GM10266 (cell line): ENCODE data around the gene RUSF1.

Experiments
- DNase-seq: peaks from one replicate; pipeline ENCODE4 v3.0.0; 2012; ENCODE audit errors: extremely low spot score
- TF ChIP-seq, protein P1 (sequence below): IDR thresholded peaks from 2 replicates; pipeline ENCODE4 v1.5.1; 2012; ENCODE audit warnings: mild to moderate bottlenecking, low read depth; ENCODE audit not compliant: control insufficient read depth, insufficient read depth; ENCODE audit errors: missing control alignments

RUSF1 gene

DNA sequence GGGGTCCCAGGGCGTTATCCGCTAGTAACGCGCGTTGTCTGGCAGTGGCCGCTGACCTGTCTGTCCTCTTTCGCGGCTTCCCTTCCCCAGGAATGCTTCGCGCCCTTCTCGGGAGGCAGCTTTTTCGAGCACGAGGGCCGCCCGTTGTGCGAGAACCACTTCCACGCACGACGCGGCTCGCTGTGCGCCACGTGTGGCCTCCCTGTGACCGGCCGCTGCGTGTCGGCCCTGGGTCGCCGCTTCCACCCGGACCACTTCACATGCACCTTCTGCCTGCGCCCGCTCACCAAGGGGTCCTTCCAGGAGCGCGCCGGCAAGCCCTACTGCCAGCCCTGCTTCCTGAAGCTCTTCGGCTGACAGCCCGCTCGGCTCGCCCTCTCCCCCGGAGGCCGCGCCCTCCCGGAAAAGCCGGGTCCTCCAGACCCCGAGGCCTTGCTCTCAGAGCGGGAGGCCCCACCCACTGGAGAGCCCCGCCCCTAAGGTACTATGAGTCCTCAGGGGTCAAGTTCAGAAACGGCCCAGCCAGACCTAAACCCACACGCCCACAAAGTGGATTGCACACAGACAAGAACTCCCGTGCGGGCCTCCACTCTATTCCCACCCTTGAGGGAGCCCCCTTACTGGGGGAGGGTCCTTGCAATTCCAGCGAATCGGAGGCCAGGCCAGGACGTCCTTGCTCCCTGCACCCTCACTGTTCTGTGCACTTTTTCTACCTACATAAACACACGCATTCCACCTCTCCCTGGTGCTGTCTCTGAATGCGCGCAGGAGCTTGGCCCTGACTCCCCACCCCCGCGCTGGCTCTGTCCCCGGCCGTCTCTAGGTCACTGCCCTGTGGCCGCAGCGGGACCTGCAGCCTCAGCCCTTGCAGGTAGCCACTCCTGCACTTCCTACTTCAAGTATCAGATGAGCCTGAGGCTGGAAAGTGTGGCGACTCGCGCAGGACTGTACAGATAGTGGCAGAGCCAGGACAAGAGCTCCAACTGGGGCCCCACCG is 30.7 kb downstream of the RUSF1 start:
- peak; percentile 68 for DNase-seq
- TF ChIP-seq, protein P1, sequence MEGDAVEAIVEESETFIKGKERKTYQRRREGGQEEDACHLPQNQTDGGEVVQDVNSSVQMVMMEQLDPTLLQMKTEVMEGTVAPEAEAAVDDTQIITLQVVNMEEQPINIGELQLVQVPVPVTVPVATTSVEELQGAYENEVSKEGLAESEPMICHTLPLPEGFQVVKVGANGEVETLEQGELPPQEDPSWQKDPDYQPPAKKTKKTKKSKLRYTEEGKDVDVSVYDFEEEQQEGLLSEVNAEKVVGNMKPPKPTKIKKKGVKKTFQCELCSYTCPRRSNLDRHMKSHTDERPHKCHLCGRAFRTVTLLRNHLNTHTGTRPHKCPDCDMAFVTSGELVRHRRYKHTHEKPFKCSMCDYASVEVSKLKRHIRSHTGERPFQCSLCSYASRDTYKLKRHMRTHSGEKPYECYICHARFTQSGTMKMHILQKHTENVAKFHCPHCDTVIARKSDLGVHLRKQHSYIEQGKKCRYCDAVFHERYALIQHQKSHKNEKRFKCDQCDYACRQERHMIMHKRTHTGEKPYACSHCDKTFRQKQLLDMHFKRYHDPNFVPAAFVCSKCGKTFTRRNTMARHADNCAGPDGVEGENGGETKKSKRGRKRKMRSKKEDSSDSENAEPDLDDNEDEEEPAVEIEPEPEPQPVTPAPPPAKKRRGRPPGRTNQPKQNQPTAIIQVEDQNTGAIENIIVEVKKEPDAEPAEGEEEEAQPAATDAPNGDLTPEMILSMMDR, result no peak

DNA sequence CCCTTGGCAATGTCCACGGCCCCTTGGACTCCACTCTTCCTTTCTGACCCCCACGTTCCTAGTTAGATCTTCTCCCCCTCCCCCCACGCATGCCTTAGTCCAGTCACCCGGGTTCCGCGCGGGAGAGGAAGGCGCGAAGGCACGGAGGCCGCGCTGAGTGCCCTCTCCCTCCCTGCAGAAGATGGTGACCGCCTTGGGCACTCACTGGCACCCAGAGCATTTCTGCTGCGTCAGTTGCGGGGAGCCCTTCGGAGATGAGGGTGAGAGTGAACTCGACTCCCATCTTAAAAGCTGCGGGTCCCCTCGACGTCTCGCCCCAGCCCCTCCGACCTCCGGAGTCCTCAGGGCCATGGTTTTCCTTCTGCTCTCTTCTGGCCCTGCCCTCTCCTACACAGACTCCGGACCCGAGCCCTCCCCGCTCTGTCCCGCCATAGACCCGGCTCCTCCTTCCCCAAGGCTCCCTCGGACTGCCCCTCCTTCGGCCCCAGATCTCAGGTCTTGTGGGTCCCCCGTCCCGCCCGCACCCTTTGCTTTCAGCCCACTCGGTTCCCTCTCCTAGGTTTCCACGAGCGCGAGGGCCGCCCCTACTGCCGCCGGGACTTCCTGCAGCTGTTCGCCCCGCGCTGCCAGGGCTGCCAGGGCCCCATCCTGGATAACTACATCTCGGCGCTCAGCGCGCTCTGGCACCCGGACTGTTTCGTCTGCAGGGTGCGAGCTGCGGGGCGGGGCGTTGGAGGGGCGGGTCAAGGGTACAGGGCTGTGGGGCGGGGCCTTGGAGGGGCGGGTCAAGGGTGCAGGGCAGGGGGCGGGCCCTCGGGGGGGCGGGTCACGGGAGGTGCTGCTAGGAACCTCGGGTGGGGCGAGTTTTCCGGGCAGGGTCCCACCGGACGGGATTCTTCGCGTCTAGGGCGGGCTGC is 31.6 kb downstream of the RUSF1 start:
- TF ChIP-seq, protein P1, result no peak
- DNase-seq, result peak; percentile 94

- DNase-seq, result no peak
- TF ChIP-seq, protein P1, result no peak
These were observed 32.3 kb downstream of the RUSF1 start for GRCh38 chr16:31475946-31476302.

- TF ChIP-seq, protein P1, result no peak
- no peak for DNase-seq
These were observed 33.1 kb downstream of the RUSF1 start for GRCh38 chr16:31474773-31475738.

DNA sequence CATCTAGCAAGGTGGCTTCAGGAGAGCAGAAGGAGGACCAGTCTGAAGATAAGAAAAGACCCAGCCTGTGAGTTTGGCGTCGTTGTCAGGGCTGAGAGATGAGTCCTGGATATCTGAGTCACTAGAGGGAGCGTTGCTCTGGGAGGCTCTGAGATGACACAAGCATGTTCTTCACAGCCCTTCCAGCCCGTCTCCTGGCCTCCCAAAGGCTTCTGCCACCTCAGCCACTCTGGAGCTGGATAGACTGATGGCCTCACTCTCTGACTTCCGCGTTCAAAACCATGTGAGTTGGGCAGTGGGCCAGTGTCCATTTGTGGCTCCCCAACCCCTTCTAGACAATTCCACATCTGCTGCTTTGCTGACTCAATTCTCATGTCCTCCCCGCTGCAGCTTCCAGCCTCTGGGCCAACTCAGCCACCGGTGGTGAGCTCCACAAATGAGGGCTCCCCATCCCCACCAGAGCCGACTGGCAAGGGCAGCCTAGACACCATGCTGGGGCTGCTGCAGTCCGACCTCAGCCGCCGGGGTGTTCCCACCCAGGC is 33.9 kb downstream of the RUSF1 start:
- no peak for DNase-seq
- TF ChIP-seq, protein P1, result no peak

GRCh38 chr16:31473264-31473984 is 34.8 kb downstream of the RUSF1 start:
- TF ChIP-seq, protein P1, result no peak
- no peak for DNase-seq
